GM19351 (cell line): ENCODE results near the gene SGMS1.

ENCODE experiments used
- ATAC-seq: cut with Tn5 transposase; IDR thresholded peaks from one replicate; pipeline ENCODE4 v1.9.1; 2021; ENCODE audit warnings: mild to moderate bottlenecking, moderate library complexity; ENCODE audit not compliant: unreplicated experiment

SGMS1 gene

DNA sequence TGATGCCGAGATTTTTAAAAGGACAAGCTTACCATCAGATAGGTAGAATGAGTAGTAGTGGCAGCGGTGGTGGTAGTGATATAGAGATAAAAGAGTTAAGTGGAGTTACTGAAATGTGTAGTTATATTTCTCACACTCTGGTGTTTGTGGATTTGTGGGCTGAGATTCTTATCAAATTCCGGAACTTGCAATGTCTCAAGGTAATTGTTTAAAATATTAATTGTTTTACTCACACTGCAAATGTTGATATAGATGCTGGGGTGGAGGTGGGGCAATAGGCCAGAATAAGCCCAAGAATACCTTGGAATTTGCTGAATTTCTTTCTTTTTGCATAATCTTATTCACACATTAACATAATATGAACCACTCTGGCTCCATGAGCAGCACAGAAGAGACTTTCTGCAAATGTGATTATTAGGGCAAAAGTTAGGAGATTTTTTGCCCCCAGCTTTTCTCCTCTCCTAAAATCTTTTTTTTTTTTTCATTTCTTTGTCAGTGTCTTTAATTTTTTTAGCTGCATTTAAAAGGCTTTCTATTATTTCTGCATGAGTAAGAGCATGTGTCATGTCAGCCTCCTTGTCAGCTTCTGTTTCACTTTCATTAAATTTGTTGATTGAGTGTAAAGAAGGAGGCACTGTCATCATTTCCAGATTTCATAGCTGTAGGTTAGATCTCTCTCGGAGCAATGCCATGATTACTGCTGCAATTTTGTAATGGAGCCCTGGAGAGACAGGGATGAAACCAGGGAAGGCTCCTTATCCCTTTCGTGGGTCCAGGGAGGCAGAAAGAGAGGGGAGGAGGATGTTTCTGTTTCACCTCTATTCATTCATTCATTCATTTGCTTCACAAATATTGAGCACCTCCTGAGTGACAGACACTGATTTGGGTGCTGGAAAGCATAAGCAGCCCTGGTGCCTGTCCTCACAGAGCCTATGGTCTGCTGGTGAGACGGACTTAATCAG, 13.1 kb upstream of the SGMS1 start:
- ATAC-seq, result peak; percentile 97

- ATAC-seq, result no peak
Measured at GRCh38 chr10:50635286-50635685, 11.5 kb upstream of the SGMS1 start.

- no peak for ATAC-seq
Measured at GRCh38 chr10:50634479-50634878, 10.7 kb upstream of the SGMS1 start.

- ATAC-seq, result no peak
Measured at GRCh38 chr10:50631052-50631451, 7.3 kb upstream of the SGMS1 start.

- no peak for ATAC-seq
Measured at GRCh38 chr10:50629495-50630122, 5.9 kb upstream of the SGMS1 start.

GRCh38 chr10:50627896-50628295, 4.1 kb upstream of the SGMS1 start:
- no peak for ATAC-seq

DNA sequence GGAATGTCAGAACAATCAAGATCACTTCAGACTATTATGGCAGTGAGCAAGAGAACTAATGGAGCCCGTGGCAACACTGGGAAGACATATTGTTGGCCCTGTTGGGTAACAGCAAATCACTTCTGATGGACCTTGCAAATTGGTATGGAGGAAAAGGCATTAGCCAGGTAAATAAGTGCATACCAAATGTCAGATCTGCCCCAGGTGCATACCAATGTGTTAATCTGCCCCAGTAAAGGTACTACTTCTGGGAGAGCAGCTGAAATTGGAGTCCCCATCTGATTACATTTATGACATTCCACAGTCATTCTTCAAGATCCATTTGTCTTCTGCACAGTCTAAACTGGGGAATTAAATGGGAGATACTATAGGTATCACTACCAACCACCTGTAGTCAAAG, 3.7 kb upstream of the SGMS1 start:
- no peak for ATAC-seq

DNA sequence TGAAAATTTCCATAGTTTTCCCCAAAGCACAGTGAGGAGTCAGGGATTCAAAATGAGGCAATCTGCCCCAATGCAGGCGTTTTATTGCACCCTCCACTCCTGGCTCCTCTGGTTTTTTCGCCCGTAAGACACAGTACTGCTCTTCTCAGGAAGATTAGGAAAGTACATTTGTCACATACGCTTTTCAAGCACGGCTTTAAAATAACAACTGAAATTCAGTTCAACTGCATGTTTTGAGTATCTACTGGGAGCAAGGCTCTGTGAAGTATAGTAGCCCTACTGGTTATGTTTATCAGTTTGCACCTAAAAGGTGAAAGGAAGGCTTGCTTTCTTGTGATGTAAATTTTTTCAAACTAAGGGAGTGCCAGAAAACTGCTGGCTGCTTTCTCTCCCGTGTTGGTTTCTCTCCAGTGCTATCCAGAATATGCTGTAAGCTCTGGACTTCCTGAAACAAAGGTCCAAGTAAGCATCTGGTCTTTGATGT, 1.9 kb upstream of the SGMS1 start:
- ATAC-seq, result no peak

DNA sequence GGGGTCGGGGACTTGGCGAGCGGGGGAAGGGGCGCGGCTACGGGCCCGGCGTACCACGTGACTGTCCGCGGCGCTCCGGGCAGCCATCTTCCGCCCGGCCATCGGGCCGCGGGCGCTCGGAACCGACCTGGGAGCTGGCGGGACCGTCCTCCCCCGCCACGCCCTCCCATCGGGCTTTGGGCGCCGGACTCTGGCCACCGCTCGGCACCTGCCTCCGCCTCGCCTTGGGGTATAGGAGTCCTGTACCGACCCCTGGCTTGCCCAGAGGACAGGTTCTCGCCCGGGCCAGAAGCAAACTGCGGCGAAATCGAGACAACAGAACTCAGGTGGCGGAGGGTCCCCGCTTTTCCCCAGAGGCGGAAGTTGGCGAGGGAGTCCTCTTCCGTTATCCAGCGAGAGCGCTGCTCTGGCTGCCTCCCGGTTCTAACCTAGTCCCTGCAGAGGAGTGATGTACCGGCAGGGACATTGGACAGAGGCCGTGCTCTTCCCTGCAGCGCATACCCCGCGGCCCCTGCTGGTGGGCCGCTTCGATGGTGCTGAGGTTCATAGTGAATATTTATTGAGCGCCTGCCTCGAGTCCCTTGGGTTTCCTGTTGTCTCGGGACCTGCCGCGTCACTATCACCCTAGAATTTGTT, 1.2 kb upstream of the SGMS1 start:
- peak; percentile 38 for ATAC-seq

GRCh38 chr10:50624413-50624865, 683 bp upstream of the SGMS1 start:
- ATAC-seq, result peak; percentile 44

GRCh38 chr10:50622706-50623662, 772 bp downstream of the SGMS1 start:
- ATAC-seq, result peak; percentile 7

DNA sequence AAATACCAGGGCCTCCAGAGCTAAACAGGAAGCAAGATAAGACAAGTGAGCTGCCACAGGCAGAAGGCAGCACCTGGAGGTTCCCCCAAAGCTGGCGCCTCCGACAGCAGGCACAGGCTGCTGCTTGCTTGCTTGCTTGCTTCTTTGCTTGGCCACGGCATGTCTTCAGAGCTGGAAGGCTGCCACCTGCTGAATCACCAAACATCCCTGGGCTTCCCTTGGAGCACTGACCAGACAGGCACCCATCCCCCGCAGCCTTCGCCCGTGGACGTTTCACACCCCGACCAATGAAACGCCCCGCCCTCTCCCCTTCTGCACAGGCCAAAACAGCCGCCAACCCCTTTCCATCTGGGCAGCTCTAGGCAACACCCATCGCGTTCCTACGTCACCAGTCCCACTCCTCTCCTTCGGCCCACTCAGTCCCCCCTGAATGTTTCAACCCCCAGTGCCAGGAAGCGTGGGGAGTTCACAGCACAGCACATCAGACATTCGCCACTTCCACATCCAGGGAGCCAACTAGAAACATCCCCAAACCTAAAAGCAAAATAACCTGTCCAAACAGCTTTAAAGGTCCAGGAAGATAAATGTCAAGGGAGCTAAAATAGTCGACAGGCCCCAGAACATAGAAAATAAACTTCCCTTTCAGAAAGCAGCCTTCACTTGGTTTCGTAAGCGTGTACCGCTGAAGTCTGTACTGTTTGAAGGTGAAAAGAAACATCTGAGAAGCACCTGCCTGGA, 1.6 kb downstream of the SGMS1 start:
- peak; percentile 17 for ATAC-seq

DNA sequence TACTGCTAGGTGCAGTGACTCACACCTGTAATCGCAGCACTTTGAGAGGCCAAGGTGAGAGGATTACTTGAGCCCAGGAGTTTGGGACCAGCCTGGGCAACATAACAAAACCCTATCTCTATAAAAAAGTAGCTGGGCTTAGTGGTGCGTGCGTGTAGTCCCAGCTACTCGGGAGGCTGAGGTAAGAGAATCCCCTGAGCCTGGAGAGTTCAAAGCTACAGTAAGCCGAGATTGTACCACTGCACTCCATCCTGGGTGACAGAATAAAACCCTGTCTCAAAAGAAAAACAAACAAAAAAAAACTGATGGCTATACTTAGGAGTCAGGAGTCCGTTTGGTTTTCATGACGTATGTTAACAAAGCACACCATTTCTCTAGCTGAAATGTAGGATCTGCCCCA, 2.9 kb downstream of the SGMS1 start:
- ATAC-seq, result no peak

DNA sequence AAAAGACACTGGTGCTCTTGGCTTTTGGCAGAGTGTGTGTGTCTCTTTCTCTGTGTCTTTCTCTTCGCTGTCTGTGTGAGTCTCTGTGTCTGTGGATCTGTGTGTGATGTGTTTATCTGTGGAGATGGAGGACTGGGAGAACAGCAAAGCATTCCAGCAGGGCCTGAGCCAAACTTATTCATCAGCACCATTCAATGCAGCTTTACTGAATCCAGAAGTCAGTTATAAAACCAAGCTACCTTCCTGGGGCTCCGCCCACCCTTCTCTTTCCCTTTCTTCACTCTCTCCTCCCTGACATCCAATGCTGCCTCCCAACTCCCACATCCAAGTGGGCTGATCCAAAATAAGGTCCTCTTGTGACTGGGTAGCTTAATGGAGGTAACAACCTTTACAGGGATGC, 3.9 kb downstream of the SGMS1 start:
- ATAC-seq, result no peak

GRCh38 chr10:50619166-50619565, 4.6 kb downstream of the SGMS1 start:
- no peak for ATAC-seq

DNA sequence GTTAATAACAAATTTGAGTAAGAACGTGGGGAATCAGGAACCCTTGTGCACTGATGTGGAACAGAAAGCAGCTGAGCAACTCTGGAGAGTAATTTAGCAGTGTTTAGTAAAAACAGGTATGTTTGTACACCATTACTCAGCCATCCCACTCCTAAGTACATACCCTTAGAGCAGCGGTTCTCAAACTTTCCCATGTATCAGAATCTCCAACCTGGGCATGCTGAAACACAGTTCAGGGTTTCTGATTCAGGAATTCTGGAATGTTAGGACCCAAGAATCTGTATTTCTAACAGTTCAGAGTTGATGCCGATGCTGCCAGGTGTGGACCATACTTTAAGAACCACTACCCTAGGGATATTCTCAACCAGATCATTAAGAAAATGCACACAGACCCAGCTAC, 5.1 kb downstream of the SGMS1 start:
- ATAC-seq, result no peak

- no peak for ATAC-seq
Measured at GRCh38 chr10:50615658-50616057, 8.1 kb downstream of the SGMS1 start.

DNA sequence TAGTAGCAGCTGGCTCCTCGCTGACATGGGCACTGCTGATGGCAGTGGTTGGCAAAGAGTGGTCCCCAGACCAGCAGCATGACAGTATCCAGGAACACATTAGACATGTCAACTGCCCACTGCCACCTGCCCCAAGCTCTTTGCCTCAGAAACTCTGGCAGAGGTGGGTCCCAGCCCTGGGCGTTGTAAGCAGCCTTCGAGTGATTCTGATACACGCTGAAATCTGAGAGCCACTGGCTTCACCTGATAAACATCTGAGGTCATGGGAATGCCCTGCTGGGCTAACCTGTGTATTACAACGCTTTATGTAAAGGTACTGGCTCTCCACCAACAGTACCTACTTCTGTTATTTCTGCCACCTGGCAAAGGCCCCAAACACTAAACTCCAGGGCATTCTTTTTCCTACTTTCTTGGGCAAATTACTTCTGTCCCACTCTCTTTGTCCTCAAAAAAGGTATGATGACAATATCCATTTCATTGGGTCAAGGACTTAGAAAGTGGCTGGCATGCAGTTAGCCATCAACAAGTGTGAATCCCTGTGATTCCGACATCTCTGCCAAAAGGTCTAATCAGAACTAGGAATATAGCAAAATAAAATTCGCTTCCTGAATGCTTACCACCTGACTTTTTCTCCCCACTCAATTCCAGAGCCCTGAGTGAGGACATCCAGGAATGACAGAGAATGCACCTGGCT, 9.2 kb downstream of the SGMS1 start:
- peak; percentile 83 for ATAC-seq
